GM18526 (cell line): Measurements from ENCODE around the gene CDCA4.

ENCODE experiments used
- POLR2A ChIP-seq: IDR thresholded peaks from 3 replicates; pipeline ENCODE4 v1.6.1; 2011; ENCODE audit not compliant: insufficient read length; ENCODE audit errors: extremely low read depth

CDCA4 gene

DNA sequence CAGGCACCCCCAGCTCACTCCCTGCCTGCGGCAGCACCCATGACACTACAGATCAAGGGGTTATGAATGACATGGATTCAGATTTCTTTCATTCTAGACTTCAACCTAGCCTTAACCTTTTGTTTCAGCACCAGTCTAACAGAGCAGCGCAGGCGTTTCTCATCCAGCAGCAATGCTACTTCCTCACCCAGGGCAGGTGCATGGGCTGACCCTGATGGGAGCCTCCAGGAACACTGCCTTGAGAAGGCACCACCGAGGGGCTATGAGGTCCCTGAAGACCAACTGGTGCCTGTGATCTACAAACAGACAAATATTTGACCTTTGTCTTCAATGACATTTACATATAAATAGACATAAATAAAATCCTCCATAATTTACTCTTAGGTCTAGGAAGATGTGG, 10.8 kb downstream of the CDCA4 start:
- no peak for TF ChIP-seq POLR2A

DNA sequence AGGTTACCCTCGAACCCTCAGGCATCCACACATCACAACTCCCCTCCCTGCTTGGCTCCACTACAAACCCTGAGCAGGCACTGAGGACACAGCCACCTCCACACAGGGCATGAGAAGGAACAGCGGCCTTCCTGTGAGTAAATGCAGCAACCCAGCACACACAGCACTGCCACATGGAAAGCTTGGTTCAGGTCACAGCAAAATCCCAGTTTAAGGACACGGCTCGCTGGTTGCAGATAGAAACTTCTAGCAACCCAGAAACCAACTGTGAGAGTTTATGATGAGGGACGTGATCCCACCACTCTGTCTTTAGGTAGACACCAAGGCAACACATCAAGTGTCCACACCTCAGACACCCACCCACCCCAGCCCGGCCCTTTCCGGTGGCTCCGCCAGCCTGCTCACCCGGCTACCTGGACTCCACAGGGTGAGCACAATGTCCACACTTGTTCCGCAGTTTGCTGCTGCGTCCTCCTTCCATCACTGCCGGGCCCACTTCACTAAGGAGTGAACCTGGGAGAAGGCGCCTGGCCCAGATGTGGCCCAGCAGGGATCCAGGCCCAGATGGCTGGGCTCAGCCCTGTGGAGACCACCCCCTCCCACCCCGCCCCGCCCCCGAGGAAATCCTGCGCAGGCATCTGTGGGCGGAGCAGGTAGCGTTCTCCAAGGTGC, 13.2 kb downstream of the CDCA4 start:
- TF ChIP-seq POLR2A = no peak

DNA sequence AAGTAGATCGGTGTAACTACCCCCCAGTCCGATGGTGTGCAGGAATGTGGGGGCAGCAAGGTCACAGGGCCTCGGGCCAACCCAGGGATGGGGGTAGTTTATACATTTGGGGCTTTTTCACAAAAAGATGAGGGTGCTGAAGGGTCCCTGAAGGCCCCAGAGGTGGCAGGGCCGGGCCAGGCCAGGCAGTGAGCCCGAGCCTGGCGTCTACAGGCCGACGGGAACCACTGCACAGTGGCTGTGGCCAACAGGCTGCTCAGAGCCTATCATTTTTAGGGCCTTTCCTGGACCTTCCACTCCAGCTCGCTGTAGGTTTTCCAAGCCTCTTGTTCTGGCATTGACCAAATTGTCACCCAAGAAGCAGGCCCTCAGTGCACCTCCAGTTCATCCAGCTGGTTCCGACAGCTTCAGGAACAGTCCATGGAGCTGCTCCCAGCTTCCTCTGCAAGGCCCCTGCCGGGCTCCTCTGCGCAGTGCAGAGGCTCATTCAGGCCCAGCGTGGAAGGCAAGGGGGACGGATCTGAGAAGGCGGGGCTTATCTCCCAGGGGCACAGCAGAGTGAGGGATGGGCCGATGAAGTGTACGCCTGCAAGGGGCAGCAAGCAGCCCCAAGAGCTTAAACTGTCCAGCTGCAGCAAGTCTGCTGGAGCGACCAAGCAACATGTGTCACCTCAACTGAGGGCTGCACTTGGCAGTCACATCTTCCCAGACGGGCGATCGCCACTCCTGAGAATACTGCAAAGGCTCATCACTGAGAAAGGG, 13.9 kb downstream of the CDCA4 start:
- no peak for TF ChIP-seq POLR2A

DNA sequence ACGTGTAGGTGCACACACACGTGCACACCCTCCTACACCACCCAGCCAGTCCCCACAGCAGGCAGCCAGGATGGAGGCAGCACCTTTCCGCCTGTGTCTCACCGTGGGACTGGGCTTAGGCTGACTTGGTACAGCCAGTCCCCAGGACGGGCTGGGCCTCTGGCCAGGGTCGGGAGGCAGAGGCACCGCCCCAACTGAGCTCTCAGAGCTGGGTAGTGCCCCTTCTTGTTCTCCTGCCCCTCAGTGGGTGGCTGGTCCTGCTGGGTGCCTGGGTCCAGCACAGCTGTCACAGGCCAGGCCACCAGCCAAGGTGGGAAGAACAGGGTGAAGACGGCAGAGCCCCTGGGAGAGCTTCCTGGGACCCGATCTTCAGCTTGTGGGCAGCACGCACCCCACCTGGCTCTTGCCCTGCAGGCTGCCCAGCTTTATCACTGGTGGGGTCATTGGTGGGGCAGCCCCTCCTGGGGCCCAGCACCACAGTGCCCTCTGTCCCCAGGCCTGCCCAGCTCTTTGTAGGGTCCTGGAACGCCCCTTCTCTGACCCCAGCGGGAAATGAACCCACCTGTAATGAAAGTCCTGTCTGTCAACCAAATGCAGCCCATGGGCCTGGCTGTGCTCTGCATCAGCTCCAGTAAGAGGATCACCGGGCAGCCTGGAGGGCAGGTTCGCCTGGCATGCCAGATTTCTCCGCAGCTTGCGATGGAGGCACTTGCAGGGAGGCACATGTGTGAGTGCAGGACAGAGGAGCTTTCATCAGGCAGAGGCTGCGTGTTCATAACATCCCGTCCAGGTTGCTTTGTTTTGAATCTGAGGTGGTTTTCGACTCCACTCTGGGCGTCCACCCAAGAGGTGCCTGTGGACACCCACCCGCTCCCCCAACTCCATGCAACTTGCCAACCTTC, 14.7 kb downstream of the CDCA4 start:
- no peak for TF ChIP-seq POLR2A

DNA sequence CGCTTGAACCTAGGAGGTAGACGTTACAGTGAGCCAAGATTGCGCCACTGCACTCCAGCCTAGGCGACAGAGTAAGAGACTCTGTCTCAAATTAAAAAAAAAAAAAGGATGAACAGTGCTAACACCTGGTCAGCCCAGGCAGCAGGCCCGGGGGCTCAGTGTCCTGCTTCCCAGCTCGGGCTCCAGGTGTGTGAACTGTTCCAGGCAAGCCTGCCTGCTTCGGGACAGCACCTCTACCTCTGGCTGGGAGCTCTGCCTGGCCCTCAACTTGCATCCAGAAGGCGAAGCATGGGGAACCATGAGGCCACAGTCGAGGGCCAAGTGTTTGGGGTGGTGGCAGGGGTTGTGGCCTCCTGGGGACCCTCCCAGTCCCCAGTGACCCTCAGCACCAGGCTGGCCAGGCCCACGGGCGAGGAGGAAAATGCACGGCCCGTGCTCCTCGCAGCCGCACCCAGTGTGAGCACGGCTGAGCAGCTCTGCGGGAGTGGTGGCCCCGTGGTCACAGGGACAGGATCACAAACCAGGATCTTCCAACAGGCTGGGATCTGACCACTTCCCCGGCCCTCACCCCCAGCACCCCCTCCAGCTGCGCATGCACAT, 15.5 kb downstream of the CDCA4 start:
- no peak for TF ChIP-seq POLR2A

DNA sequence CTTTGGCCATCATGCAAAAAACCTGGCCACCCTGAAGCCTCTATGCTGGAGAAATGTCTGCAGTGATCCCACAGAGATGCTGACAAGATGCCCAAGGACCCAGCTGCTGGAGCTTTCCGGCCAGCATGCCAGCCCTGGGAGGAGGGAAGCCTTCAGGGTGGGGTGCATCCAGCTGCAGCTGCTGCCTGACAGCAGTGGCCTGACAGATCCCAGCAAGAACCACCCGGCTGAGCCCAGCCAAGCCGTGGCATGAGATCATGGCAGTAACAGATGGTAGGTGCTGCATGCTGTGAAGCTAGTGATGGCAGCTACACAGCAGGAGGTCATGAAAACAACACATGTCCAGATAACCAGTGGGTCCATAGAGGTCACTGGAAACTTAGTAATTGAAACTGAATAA, 21.5 kb downstream of the CDCA4 start:
- TF ChIP-seq POLR2A = no peak

DNA sequence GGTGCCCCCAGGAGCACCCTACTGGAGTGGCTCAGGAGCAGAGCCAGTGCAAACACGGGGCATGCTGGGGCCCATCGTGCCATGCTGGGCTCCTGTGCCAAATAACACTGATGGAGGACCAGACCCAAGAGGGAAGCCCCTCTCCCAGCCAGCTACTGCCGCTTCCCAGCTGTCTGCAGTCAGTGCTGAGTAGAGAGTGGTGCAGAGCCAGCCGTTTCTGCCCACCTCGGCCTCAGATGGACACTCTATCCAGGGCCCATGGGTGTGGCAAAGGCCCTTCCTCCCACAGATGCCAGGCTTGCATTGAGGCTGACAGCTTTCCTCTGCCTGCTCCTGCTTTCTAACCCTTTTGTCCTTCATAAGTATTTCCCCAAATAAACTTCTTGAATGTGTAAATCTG, 22.1 kb downstream of the CDCA4 start:
- TF ChIP-seq POLR2A = no peak

DNA sequence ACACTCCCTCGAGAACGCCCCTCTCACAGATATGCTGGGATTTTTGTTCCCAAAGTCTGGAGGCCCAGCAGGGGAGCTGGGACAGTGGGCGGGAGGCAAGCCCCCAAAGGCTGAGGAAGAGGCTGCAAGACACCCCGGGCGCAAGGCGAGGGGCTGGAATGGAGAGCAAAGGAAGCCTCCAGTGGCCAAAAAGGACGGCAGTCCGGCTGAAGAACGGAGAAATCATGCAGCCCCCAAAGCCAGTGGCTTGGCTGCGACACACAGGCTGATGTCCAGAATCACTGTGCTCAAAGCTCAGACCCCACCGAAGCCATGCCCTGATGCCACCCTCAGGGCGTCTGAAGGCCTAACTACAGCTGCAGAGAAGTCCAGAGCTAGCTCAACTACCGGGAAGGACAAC, 24.4 kb downstream of the CDCA4 start:
- TF ChIP-seq POLR2A = no peak

DNA sequence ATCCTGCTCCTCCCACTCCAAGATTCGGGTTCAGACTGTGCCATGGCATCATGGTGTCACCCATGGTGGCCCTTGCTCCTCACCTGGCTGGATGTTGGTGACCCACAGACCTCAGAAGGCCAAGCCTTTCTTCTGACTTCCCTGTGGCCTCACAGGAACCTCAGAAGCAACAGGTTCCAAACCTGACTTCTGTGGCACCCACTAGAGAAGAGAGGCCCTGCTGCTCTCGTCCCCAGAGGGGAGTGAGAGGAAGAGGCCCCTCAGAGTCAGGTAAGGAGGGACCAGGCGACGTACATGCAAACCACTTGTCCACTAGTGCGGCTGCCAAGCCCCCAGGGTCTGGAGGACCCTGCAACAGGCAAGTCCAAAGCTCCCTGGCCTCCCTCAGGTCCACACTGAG, 24.9 kb downstream of the CDCA4 start:
- no peak for TF ChIP-seq POLR2A

DNA sequence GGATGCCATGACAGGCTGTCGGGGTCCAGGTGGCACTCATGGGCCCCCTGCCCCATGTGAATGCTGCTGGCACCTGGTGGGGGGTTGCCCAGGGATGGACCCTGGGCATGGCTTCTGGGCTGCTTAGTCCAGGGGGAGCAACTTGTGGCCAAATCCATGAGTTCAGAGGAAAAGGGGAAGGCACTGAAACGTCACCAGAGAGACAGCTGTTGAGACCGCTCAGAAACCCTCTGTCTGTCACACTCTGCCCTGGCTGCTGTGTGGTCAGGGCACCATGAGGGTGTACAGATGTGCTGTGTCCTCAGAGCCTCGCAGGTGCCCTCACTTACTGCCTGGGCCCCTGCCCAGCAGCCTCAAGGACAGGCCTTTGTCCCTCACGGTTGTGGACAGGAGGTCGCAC, 25.9 kb downstream of the CDCA4 start:
- TF ChIP-seq POLR2A = no peak

DNA sequence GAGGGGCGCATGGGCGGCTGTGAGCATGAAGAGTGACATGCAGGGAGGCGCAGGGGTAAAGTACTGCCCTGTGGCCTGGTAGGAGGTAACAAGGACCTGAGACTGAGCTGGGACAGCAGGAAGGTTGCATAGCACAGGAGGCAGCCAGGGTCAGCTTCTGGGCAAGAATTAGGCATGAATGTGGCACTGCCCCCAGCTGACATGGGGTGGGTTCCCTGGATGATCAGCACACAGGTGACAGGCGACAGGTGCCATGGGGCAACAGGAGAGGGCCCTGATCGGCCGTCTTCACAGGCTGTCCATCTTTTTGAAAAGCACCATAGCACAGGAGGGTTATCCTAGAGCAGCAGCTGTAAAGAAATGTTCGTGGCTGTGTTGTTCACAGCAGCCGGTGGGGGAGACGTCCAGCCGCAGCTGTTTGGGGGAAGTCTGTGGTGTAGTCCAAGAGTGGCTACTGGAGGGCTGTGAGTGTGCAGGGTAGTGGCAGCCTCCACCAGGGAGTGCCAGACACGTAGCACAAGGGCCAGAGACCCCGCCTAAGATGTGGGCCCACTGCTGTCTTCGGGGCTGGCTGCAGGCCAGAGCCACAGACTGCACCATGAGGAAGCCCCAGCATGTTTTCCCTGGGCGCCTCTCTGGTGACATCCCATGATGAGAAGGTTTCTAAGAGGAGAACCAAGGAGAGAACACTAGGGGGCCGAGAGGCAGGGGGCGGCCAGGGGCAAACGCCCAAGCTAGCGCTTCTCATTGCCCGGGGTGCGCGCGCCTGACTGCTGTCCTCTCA, 26.9 kb downstream of the CDCA4 start:
- no peak for TF ChIP-seq POLR2A

DNA sequence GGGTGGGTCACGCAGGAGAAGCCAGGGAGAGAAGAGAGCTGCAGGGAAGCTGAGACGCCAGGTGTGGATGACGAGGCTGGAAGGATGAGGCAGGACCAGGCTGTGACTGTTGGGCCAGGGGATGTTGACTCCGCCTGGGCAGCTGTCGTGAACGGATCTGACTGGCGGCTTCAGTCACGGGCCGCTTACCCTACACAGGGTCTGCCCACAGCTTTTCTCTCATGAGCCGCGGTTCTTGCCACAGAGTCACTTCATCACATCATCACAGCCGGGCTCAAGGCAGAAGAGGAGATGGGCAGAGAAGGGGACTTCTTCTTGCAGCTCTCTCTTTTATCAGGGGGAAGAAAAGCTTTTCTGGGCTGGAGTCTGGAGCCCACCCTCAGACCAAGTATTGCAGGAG, 27.6 kb downstream of the CDCA4 start:
- no peak for TF ChIP-seq POLR2A

DNA sequence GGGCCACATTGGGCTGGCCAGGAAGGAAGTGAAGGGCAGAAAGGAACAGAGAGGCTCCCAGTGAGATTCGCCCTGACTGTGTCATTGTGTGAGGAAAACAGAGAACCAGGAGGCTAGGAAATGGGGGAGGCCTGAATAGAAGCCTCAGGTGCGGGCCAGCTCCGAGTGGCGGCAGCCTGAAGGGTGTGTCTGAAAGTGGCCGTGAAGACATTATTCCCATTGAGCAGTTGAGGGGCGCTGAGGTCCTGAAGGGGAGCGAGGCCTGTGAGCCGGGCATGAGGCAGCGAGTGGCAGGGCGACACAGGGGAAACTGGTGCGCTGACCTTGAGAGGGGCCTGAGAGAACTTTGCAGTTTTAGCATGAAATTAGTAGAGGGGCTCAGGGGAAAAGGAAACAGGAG, 28.4 kb downstream of the CDCA4 start:
- no peak for TF ChIP-seq POLR2A

DNA sequence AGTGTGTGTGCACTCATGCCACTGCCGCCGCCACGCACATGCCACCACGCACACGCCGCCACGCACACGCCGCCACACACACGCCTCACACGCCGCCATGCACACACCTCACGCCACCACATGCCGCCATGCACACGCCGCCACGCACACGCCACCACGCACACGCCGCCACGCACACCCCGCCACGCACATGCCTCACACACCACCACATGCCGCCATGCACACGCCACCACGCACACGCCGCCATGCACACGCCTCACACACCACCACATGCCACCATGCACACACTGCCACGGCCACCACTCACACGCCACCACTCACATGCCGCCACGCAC, 29.0 kb downstream of the CDCA4 start:
- no peak for TF ChIP-seq POLR2A

DNA sequence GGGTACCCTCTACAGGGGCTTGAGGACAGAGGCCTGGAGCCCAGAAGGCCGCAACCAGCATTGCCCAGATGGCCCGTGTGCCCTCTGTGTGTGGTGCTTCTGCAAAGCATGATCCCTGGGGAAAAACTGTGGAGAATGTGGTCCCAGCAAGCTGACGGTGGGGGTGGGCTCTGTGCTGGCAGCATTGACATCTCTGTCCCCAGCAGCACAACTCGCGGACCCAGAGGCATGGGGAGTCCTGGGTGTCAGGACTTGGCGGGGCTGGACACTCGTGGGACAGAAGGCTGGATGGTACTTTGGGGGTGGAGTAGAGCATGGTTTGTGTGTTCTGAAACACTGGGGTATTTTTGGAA, 31.0 kb downstream of the CDCA4 start:
- TF ChIP-seq POLR2A = no peak
